Forelimb muscle (tissue), 1 donor: ENCODE results near the gene GRID2. TPM values are rescaled to one million over a fixed set of nuclear protein-coding genes. Genes with fewer than 3 reads are reported as not detected.

Experiments used
- DNase-seq: peaks from one replicate; pipeline ENCODE4 v3.0.0-alpha.2; 2013; ENCODE audit warnings: low read depth
- polyA plus RNA-seq: library from polyadenylated mRNA; unstranded; fragments of 120-200 nt; gene quantifications from one replicate; pipeline ENCODE4 v1.2.1, GENCODE V29; 2013; ENCODE audit not compliant: insufficient read length

Gene GRID2
- polyA plus RNA-seq, 1 donor, result 0.16 TPM

- DNase-seq, result no peak
These were observed 658.1 kb downstream of the GRID2 start for GRCh38 chr4:92961881-92962280.

- DNase-seq, result no peak
These were observed 659.1 kb downstream of the GRID2 start for GRCh38 chr4:92962831-92963230.

GRCh38 chr4:92968556-92968955, 664.8 kb downstream of the GRID2 start:
- no peak for DNase-seq

- no peak for DNase-seq
These were observed 665.2 kb downstream of the GRID2 start for GRCh38 chr4:92968996-92969395.

- DNase-seq, result no peak
These were observed 666.0 kb downstream of the GRID2 start for GRCh38 chr4:92969650-92970379.

- DNase-seq, result no peak
These were observed 667.2 kb downstream of the GRID2 start for GRCh38 chr4:92970996-92971395.

- no peak for DNase-seq
These were observed 684.5 kb downstream of the GRID2 start for GRCh38 chr4:92988301-92988700.

GRCh38 chr4:92992758-92993157, 689.0 kb downstream of the GRID2 start:
- DNase-seq, result no peak

- DNase-seq, result no peak
These were observed 691.0 kb downstream of the GRID2 start for GRCh38 chr4:92994727-92995126.

- DNase-seq, result no peak
These were observed 692.8 kb downstream of the GRID2 start for GRCh38 chr4:92996533-92996932.

- DNase-seq, result no peak
These were observed 697.1 kb downstream of the GRID2 start for GRCh38 chr4:93000910-93001309.

- no peak for DNase-seq
These were observed 698.5 kb downstream of the GRID2 start for GRCh38 chr4:93002240-93002639.

- no peak for DNase-seq
These were observed 712.6 kb downstream of the GRID2 start for GRCh38 chr4:93016350-93016749.

GRCh38 chr4:93018243-93018642, 714.5 kb downstream of the GRID2 start:
- no peak for DNase-seq

- DNase-seq, result no peak
These were observed 715.0 kb downstream of the GRID2 start for GRCh38 chr4:93018806-93019205.

- DNase-seq, result no peak
These were observed 726.0 kb downstream of the GRID2 start for GRCh38 chr4:93029769-93030168.

- DNase-seq, result no peak
These were observed 726.9 kb downstream of the GRID2 start for GRCh38 chr4:93030670-93031069.

- DNase-seq, result no peak
These were observed 727.8 kb downstream of the GRID2 start for GRCh38 chr4:93031431-93032098.

GRCh38 chr4:93042746-93043145, 739.0 kb downstream of the GRID2 start:
- DNase-seq, result no peak

GRCh38 chr4:93053140-93053539, 749.4 kb downstream of the GRID2 start:
- DNase-seq, result no peak

- no peak for DNase-seq
These were observed 758.1 kb downstream of the GRID2 start for GRCh38 chr4:93061826-93062225.

GRCh38 chr4:93063325-93063724, 759.6 kb downstream of the GRID2 start:
- DNase-seq, result no peak

- DNase-seq, result no peak
These were observed 762.0 kb downstream of the GRID2 start for GRCh38 chr4:93065790-93066189.
